Panc1 (cell line): Measurements from ENCODE around the gene KRCC1. TPM values are rescaled to one million over a fixed set of nuclear protein-coding genes. Genes with fewer than 3 reads are reported as not detected.

Experiments used
- ATAC-seq: fragments of 200-7000 bp; cut with Tn5 transposase; 2 replicates; pipeline ENCODE4 v1.9.1; 2020; ENCODE audit warnings: mild to moderate bottlenecking, moderate library complexity
- BruUV-seq: library from RNA; stranded (reverse); fragments of 400-500 nt; replicated peaks from 2 replicates; lab custom pipeline; 2021; lab: Mats Ljungman, UMichigan
- CTCF ChIA-PET: fragments of 300-600 bp; sonication (Branson Sonifier 250); formaldehyde crosslinking; loops from one replicate; lab custom pipeline; 2022; ENCODE audit warnings: antibody characterized with exemption; lab: Charles Lee
- POLR2A ChIA-PET: fragments of 300-600 bp; sonication (Branson Sonifier 250); formaldehyde crosslinking; loops from one replicate; lab custom pipeline; 2022; ENCODE audit warnings: antibody characterized with exemption; lab: Charles Lee
- DNase-seq: peaks from one replicate; pipeline ENCODE4 v3.0.0-alpha.2; 2010; ENCODE audit warnings: low read depth, low spot score
- H3K27ac ChIP-seq: 2 replicates; pipeline ENCODE4 v1.5.1; 2011; ENCODE audit warnings: mild to moderate bottlenecking, low read length, inconsistent platforms
- H3K27me3 ChIP-seq: fragments of 200-500 bp; sonication (Bioruptor generic); 2 replicates; pipeline ENCODE4 v1.6.0; 2014; ENCODE audit warnings: low read length, inconsistent platforms; ENCODE audit not compliant: control insufficient read depth, insufficient read depth
- H3K36me3 ChIP-seq: fragments of 200-500 bp; sonication (Bioruptor generic); 2 replicates; pipeline ENCODE4 v1.5.1; 2014; ENCODE audit warnings: inconsistent platforms, mild to moderate bottlenecking, low read length, moderate library complexity; ENCODE audit not compliant: control insufficient read depth, insufficient read depth
- H3K4me1 ChIP-seq: 2 replicates; pipeline ENCODE4 v1.5.1; 2011; ENCODE audit warnings: inconsistent platforms, mild to moderate bottlenecking, low read length, moderate library complexity; ENCODE audit not compliant: control insufficient read depth, insufficient read depth
- H3K4me3 ChIP-seq, 2 experiments: 2 replicates each; pipeline ENCODE4 v1.5.1; 2011 to 2012; ENCODE audit warnings: low read depth in 2 of 2, low read length in 2 of 2, mild to moderate bottlenecking in 2 of 2, inconsistent platforms in 1 of 2, moderate library complexity in 1 of 2
- H3K9me3 ChIP-seq: fragments of 200-500 bp; sonication (Bioruptor generic); 2 replicates; pipeline ENCODE4 v1.5.1; 2014; ENCODE audit warnings: low read depth, mild to moderate bottlenecking, inconsistent platforms, low read length, moderate library complexity; ENCODE audit not compliant: control insufficient read depth, insufficient read depth
- POLR2AphosphoS5 ChIP-seq: IDR thresholded peaks from 2 replicates; pipeline ENCODE4 v1.6.1; 2012; ENCODE audit warnings: mild to moderate bottlenecking, low read depth, low read length, moderate library complexity
- SIN3A ChIP-seq: IDR thresholded peaks from 2 replicates; pipeline ENCODE4 v1.6.1; 2012; ENCODE audit warnings: low read depth, mild to moderate bottlenecking, low read length, moderate library complexity, borderline replicate concordance; ENCODE audit not compliant: insufficient read depth
- TCF7L2 ChIP-seq: IDR thresholded peaks from 2 replicates; pipeline ENCODE4 v1.6.1; 2011; ENCODE audit warnings: mild to moderate bottlenecking, low read depth, low read length, inconsistent platforms
- in situ Hi-C: cut with HindIII; loops from 2 replicates; pipeline ENCODE4 v1.10.0; 2016; ENCODE audit warnings: low sequenced_read_pairs, low pct_unique_long_range_greater_than_20kb
- intact Hi-C: fragments of 100-400 bp; cut with micrococcal nuclease; formaldehyde crosslinking; loops from one replicate; pipeline ENCODE4 v1.10.0; 2022; ENCODE audit not compliant: unreplicated experiment
- total RNA-seq: library from RNA; stranded (reverse); gene quantifications from one replicate; pipeline ENCODE4 v1.2.1, GENCODE V29; 2021; ENCODE audit not compliant: unreplicated experiment
- TF ChIP-seq, protein P1 (sequence below): fragments of 450-650 bp; IDR thresholded peaks from 2 replicates; pipeline ENCODE4 v1.5.1; 2017; ENCODE audit warnings: mild to moderate bottlenecking
- TF ChIP-seq, protein P2 (sequence below), 2 experiments: IDR thresholded peaks; 2 replicates each; pipeline ENCODE4 v1.6.1; 2011 to 2012; ENCODE audit warnings: low read depth in 2 of 2, control low read depth in 1 of 2, low read length in 1 of 2, mild to moderate bottlenecking in 1 of 2, moderate library complexity in 1 of 2; ENCODE audit not compliant: insufficient read depth in 1 of 2

KRCC1 gene
- total RNA-seq, 1 experiment from 2014 or later = 7.6 TPM

DNA sequence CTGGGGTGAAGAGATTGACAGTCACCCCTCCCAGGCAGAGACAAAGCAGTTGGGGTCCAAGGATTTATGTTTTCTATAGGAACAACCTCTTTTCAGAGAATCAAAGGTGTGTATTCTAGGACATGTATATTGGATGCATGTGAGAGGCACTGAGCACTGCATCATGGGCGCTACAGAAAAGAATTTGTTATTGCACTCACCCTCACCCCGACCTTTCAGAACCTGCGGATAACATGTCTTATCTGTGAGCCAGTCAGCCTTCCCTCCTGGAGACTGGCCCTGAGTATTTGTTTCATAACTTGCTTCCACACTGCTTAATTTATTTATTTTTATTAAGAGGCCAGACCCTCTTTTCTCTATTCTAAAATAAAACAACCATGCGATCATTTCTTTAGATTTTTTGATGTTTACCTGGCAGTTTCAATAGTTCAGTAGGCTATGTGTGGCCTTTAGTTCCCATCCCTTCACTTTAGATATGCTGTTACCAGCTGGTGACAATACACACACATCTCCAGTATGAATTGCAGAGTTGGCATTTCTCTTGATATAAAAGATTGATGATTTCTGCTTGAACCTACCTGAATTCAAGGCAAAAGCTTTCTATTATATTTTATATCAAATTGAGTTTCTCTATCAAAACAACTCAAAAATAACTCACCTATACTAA lies 42.4 kb upstream of the KRCC1 start:
- Histone ChIP-seq H3K27ac (no peak overlapping the region), H3K4me3 (no peak overlapping the region), H3K27me3 (peaks cover 21% of the 10 kb centered on the region), H3K36me3 (no peaks in the 10 kb centered on the region), H3K4me1 (no peaks in the 10 kb centered on the region), H3K9me3 (no peaks in the 10 kb centered on the region)
- ChIA-PET CTCF (no interaction called here), POLR2A (no interaction called here)
- BruUV-seq = no TSS peak
- in situ Hi-C loops (no loop called here), intact Hi-C loops (no loop called here)
- no peak for ATAC-seq
- TF ChIP-seq, protein P1, sequence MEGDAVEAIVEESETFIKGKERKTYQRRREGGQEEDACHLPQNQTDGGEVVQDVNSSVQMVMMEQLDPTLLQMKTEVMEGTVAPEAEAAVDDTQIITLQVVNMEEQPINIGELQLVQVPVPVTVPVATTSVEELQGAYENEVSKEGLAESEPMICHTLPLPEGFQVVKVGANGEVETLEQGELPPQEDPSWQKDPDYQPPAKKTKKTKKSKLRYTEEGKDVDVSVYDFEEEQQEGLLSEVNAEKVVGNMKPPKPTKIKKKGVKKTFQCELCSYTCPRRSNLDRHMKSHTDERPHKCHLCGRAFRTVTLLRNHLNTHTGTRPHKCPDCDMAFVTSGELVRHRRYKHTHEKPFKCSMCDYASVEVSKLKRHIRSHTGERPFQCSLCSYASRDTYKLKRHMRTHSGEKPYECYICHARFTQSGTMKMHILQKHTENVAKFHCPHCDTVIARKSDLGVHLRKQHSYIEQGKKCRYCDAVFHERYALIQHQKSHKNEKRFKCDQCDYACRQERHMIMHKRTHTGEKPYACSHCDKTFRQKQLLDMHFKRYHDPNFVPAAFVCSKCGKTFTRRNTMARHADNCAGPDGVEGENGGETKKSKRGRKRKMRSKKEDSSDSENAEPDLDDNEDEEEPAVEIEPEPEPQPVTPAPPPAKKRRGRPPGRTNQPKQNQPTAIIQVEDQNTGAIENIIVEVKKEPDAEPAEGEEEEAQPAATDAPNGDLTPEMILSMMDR = no peak
- TF ChIP-seq SIN3A (no peak), POLR2AphosphoS5 (no peak), TCF7L2 (no peak)
- TF ChIP-seq, protein P2, sequence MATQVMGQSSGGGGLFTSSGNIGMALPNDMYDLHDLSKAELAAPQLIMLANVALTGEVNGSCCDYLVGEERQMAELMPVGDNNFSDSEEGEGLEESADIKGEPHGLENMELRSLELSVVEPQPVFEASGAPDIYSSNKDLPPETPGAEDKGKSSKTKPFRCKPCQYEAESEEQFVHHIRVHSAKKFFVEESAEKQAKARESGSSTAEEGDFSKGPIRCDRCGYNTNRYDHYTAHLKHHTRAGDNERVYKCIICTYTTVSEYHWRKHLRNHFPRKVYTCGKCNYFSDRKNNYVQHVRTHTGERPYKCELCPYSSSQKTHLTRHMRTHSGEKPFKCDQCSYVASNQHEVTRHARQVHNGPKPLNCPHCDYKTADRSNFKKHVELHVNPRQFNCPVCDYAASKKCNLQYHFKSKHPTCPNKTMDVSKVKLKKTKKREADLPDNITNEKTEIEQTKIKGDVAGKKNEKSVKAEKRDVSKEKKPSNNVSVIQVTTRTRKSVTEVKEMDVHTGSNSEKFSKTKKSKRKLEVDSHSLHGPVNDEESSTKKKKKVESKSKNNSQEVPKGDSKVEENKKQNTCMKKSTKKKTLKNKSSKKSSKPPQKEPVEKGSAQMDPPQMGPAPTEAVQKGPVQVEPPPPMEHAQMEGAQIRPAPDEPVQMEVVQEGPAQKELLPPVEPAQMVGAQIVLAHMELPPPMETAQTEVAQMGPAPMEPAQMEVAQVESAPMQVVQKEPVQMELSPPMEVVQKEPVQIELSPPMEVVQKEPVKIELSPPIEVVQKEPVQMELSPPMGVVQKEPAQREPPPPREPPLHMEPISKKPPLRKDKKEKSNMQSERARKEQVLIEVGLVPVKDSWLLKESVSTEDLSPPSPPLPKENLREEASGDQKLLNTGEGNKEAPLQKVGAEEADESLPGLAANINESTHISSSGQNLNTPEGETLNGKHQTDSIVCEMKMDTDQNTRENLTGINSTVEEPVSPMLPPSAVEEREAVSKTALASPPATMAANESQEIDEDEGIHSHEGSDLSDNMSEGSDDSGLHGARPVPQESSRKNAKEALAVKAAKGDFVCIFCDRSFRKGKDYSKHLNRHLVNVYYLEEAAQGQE (IDR thresholded peaks at IDR 0.05; ENCODE audit: insufficient read depth in 1 of 2, low read depth in 2 of 2, low read length in 1 of 2) = no peak
- no peak for DNase-seq

DNA sequence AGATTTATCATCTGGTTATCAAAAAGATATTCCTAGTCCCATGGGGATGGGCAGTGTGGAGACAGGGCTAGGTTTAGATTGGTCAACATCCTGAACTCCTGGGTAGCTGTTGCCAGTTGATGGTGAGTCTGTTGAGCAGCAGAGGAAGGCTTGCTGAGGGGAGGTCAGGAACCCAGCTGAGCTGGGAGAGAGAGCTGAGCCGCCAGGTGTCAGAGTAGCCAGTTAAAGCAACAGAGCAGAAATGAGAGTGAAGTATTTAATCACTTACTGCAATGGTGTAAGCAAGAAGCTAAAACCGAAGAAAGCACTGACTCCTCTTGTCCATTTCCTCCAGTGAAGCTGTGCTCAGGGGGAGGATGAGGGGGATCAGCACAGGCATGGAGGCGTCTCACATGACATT lies 41.6 kb upstream of the KRCC1 start:
- DNase-seq (no peak), ATAC-seq (no peak)
- Histone ChIP-seq H3K27ac (no peak overlapping the region), H3K4me3 (no peak overlapping the region), H3K27me3 (peaks cover 16% of the 10 kb centered on the region), H3K9me3 (no peaks in the 10 kb centered on the region), H3K4me1 (no peaks in the 10 kb centered on the region), H3K36me3 (no peaks in the 10 kb centered on the region)
- BruUV-seq = no TSS peak
- intact Hi-C loops (no loop called here), in situ Hi-C loops (no loop called here)
- CTCF ChIA-PET = no interaction called here
- TF ChIP-seq, protein P2 (IDR thresholded peaks at IDR 0.05; ENCODE audit: insufficient read depth in 1 of 2, low read depth in 2 of 2, low read length in 1 of 2) = no peak
- TF ChIP-seq TCF7L2 (no peak), POLR2AphosphoS5 (no peak), SIN3A (no peak)
- TF ChIP-seq, protein P1 = no peak
- POLR2A ChIA-PET = no interaction called here
